Panc1 (cell line): ENCODE data around the gene TANGO6.

Experiments
- CTCF ChIP-seq: fragments of 450-650 bp; IDR thresholded peaks from 2 replicates; pipeline ENCODE4 v1.5.1; 2017; ENCODE audit warnings: mild to moderate bottlenecking
- POLR2AphosphoS5 ChIP-seq: IDR thresholded peaks from 2 replicates; pipeline ENCODE4 v1.6.1; 2012; ENCODE audit warnings: mild to moderate bottlenecking, low read depth, low read length, moderate library complexity

- TF ChIP-seq POLR2AphosphoS5 (no peak), CTCF (no peak)
Measured at GRCh38 chr16:69037373-69038160, 194.2 kb downstream of the TANGO6 start.
